ENCODE measurements around the gene DDX6. TPM values are rescaled to one million over a fixed set of nuclear protein-coding genes. Genes with fewer than 3 reads are reported as not detected.

DDX6 gene
- total RNA-seq, 4 donors from 2014 or later = 63.0 to 295 (median 118) TPM

DNA sequence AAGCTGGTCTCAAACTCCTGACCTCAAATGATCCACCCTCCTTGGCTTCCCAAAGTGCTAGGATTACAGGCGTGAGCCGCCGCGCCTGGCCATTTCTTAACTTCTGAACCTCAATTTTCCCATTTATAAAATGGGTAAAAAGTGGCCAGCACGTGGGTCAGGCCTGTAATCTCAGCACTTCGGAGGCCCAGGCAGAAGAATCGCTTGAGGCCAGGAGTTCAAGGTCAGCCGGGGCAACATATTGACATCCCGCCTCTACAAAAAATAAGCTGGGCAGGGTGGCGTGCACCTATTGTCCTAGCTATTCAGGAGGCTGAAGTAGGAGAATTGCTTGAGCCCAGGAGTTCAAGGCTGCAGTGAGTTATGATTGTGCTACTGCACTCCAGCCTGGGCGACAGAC is 6.5 kb upstream of the DDX6 start:
- Histone ChIP-seq H3K9me3 (no peaks in the 10 kb centered on the region), H3K27ac (no peak overlapping the region), H3K27me3 (no peaks in the 10 kb centered on the region), H3K4me3 (no peak overlapping the region), H3K36me3 (no peaks in the 10 kb centered on the region), H3K4me1 (no peaks in the 10 kb centered on the region)
- intact Hi-C loops (cut with DNase I; ENCODE audit: low total_unique reads) = no loop called here
- TF ChIP-seq, protein P1, sequence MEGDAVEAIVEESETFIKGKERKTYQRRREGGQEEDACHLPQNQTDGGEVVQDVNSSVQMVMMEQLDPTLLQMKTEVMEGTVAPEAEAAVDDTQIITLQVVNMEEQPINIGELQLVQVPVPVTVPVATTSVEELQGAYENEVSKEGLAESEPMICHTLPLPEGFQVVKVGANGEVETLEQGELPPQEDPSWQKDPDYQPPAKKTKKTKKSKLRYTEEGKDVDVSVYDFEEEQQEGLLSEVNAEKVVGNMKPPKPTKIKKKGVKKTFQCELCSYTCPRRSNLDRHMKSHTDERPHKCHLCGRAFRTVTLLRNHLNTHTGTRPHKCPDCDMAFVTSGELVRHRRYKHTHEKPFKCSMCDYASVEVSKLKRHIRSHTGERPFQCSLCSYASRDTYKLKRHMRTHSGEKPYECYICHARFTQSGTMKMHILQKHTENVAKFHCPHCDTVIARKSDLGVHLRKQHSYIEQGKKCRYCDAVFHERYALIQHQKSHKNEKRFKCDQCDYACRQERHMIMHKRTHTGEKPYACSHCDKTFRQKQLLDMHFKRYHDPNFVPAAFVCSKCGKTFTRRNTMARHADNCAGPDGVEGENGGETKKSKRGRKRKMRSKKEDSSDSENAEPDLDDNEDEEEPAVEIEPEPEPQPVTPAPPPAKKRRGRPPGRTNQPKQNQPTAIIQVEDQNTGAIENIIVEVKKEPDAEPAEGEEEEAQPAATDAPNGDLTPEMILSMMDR (IDR thresholded peaks at IDR 0.05) = no peak
- no peak for TF ChIP-seq POLR2A (IDR thresholded peaks at IDR 0.05)
- no peak for DNase-seq

DNA sequence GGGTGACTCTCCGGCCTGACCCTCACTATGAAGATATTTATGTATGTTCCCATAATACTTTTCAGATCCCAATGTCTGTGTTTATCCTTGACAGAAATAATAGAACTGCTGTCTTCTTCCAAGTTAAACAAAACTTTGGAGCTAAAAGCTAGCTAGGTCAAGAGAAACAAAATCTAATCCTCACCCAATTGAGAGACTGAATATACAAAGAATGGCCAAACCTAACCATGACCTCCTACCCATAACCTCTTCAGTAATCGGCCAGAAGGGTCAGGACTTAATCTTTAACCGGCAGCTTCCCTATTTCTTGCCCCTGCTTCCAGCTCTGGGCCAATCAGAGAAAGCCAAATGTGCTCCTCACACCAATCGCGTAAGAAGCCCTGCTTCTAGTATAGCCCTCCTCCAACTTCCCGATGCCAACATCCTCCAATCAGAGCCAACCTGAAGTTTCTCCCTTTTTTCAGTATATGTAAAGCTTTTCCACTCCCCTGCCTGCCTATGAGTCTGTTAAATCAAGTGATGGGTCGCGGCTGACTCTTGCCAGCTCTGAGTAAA is 1.7 kb upstream of the DDX6 start:
- intact Hi-C loops (cut with DNase I; ENCODE audit: low total_unique reads) = no loop called here
- DNase-seq = peak; percentile 64 to 83
- Histone ChIP-seq H3K4me3 (peak overlapping the region; percentile 65 to 78), H3K36me3 (no peaks in the 10 kb centered on the region), H3K9me3 (no peaks in the 10 kb centered on the region), H3K4me1 (no peaks in the 10 kb centered on the region), H3K27ac (peak overlapping the region; percentile 95 to 99), H3K27me3 (no peaks in the 10 kb centered on the region)
- TF ChIP-seq, protein P1 (IDR thresholded peaks at IDR 0.05) = no peak
- TF ChIP-seq POLR2A (IDR thresholded peaks at IDR 0.05) = peak; percentile 60 to 75

DNA sequence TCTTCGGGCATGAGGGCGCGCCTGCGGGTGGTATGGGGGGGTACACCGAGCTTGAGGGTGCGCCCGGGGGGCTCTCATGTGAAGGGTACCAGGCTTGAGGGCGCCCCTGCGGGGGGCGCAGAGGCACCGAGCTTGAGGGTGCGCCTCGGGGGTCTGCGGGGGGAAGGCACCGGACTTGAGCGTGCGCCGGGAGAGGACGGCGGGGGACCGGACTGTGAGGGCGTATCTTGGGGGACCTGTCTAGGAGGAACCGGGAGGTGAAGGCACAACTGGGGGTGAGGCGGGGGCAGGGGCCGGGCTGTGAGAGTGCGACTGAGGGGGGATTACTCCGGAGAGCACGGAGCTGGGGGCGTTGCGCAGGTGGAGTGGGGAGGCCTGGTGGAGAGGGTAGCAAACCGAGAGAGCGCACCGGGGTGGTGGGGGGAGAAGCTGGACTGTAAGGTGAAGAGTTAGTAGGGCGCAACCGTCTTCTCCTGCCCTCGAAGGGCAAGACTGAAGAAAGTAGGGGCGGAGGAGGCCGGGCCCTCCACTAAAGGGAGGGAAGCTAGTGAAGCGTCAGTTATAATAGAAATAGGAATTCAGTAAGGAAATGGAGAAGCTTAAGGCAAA is 1.1 kb upstream of the DDX6 start:
- TF ChIP-seq, protein P1 (IDR thresholded peaks at IDR 0.05) = no peak
- TF ChIP-seq POLR2A (IDR thresholded peaks at IDR 0.05) = no peak
- no peaks in the 10 kb centered on the region for H3K27me3 ChIP-seq
- H3K27ac ChIP-seq = peak overlapping the region; percentile 95 to 99
- H3K4me1 ChIP-seq = no peaks in the 10 kb centered on the region
- H3K36me3 ChIP-seq = no peaks in the 10 kb centered on the region
- no peaks in the 10 kb centered on the region for H3K9me3 ChIP-seq
- peak in 1 of 2 donors; percentile 36 for DNase-seq
- intact Hi-C loops (cut with DNase I; ENCODE audit: low total_unique reads) = no loop called here
- peak overlapping the region; percentile 65 to 78 for H3K4me3 ChIP-seq

DNA sequence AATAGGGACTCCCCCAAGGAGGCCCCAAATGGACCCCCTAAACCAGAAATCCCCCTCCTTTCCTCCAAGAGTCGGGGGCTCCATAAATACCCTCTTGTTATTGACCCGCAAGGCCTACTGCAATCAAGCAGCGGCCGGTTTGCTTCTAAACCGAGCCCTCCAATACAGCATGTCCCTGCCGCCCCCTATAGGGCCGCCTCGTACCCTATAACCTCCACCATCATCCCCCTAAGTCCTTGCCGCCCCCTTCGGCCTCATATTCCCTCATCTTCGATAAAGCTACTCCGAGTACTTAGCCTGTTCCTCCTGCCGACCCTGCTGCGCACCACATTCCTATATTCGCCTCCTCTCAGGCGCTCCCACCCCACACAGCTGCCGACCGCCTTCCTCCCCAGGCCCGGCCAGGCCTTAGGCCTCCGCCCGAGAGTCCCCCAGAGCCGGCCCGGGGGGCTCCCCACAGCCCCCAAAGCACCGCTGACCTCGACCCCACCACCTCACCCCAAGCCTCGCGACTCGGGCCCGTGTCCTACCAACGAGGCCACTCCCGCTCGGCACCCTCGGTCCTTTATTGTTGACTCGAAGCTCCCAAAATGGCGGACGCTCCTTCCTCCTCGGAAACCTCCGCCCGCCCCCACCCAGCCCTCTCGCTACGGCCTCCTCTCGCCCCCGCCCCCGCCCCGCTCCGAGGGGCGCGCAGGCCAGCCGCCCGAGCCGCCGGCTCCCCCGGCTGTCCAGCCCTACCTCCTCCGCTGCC is 430 bp downstream of the DDX6 start:
- intact Hi-C loops (cut with DNase I; ENCODE audit: low total_unique reads) = no loop called here
- Histone ChIP-seq H3K4me1 (no peaks in the 10 kb centered on the region), H3K36me3 (no peaks in the 10 kb centered on the region), H3K4me3 (peak overlapping the region; percentile 65 to 78), H3K27me3 (no peaks in the 10 kb centered on the region), H3K9me3 (no peaks in the 10 kb centered on the region), H3K27ac (peak overlapping the region; percentile 95 to 99)
- peak; percentile 64 to 67 for DNase-seq
- TF ChIP-seq, protein P1 (IDR thresholded peaks at IDR 0.05) = peak; percentile 26 to 63 (median 38)
- no peak for TF ChIP-seq POLR2A (IDR thresholded peaks at IDR 0.05)

All from uterus (tissue), 4 donors.